Measurements from ENCODE around the gene SLC4A3.

The SLC4A3 gene

GRCh38 chr2:219634171-219634940 lies 6.9 kb downstream of the SLC4A3 start:
- no peak for DNase-seq

- no peak for DNase-seq
Measured at GRCh38 chr2:219634951-219635751, 7.7 kb downstream of the SLC4A3 start.

GRCh38 chr2:219636144-219636915 lies 8.9 kb downstream of the SLC4A3 start:
- no peak for DNase-seq

GRCh38 chr2:219636941-219637841 lies 9.8 kb downstream of the SLC4A3 start:
- no peak for DNase-seq

GRCh38 chr2:219637842-219638185 lies 10.4 kb downstream of the SLC4A3 start:
- no peak for DNase-seq

GRCh38 chr2:219638217-219638947 lies 11.0 kb downstream of the SLC4A3 start:
- DNase-seq: no peak

- no peak for DNase-seq
Measured at GRCh38 chr2:219638948-219639755, 11.7 kb downstream of the SLC4A3 start.

- no peak for DNase-seq
Measured at GRCh38 chr2:219641390-219642068, 14.1 kb downstream of the SLC4A3 start.

GRCh38 chr2:219642069-219642454 lies 14.6 kb downstream of the SLC4A3 start:
- no peak for DNase-seq

GRCh38 chr2:219642465-219643083 lies 15.1 kb downstream of the SLC4A3 start:
- DNase-seq: peak; percentile 75 to 83

- DNase-seq: no peak
Measured at GRCh38 chr2:219643084-219643473, 15.6 kb downstream of the SLC4A3 start.

- DNase-seq: no peak
Measured at GRCh38 chr2:219643788-219644398, 16.5 kb downstream of the SLC4A3 start.

- DNase-seq: no peak
Measured at GRCh38 chr2:219644801-219645480, 17.5 kb downstream of the SLC4A3 start.

- DNase-seq: no peak
Measured at GRCh38 chr2:219645631-219646527, 18.4 kb downstream of the SLC4A3 start.

GRCh38 chr2:219648176-219648575 lies 20.7 kb downstream of the SLC4A3 start:
- DNase-seq: no peak

GRCh38 chr2:219648963-219649362 lies 21.5 kb downstream of the SLC4A3 start:
- no peak for DNase-seq

GRCh38 chr2:219650426-219651248 lies 23.2 kb downstream of the SLC4A3 start:
- no peak for DNase-seq

Data from cerebellar nuclear complex (tissue), 1 donor.